ENCODE measurements around the gene MRPL23. TPM values are rescaled to one million over a fixed set of nuclear protein-coding genes. Genes with fewer than 3 reads are reported as not detected.
A peak's percentile ranks its signal among the peaks of the same experiment; 100 is the strongest.

Gene MRPL23
- total RNA-seq, 2 donors from 2014 or later, result 69.9 to 109 TPM

- Mint-ChIP-seq H3K4me3 (no peak overlapping the region), H3K27ac (no peak overlapping the region), H3K9me3 (no peaks in the 10 kb centered on the region), H3K36me3 (ENCODE audit: low read depth) (no peaks in the 10 kb centered on the region), H3K4me1 (no peaks in the 10 kb centered on the region), H3K27me3 (ENCODE audit: insufficient read depth) (no peaks in the 10 kb centered on the region)
- no peak for DNase-seq
- no peaks in the 10 kb centered on the region for H3K36me3 ChIP-seq (ENCODE audit: control insufficient read depth, insufficient read depth, low read length)
- TF ChIP-seq CTCF (conservative IDR thresholded peaks at IDR 0.05), result no peak
- no peak overlapping the region for H3K9ac ChIP-seq (ENCODE audit: extremely low read depth, low read length, poor library complexity, severe bottlenecking)
- H3K4me1 ChIP-seq (ENCODE audit: control insufficient read depth, insufficient read depth, low read length), result no peaks in the 10 kb centered on the region
- no peak overlapping the region for H3K4me3 ChIP-seq (ENCODE audit: low read length)
- H3K9me3 ChIP-seq (ENCODE audit: control insufficient read depth, low read length), result no peaks in the 10 kb centered on the region
- 93 to 99% methylated on average over 10 to 25 of the region's 25 CpGs for WGBS, 2 experiments (ENCODE audit: insufficient coverage in 1 of 2, insufficient read length in 1 of 2)
- no peaks in the 10 kb centered on the region for H3K27me3 ChIP-seq (ENCODE audit: control insufficient read depth, insufficient read depth, low read length, poor library complexity, severe bottlenecking)
- no peak overlapping the region for H3K27ac ChIP-seq (ENCODE audit: low read depth, low read length)
Observed at GRCh38 chr11:1920128-1920908, 26.8 kb upstream of the MRPL23 start.

DNA sequence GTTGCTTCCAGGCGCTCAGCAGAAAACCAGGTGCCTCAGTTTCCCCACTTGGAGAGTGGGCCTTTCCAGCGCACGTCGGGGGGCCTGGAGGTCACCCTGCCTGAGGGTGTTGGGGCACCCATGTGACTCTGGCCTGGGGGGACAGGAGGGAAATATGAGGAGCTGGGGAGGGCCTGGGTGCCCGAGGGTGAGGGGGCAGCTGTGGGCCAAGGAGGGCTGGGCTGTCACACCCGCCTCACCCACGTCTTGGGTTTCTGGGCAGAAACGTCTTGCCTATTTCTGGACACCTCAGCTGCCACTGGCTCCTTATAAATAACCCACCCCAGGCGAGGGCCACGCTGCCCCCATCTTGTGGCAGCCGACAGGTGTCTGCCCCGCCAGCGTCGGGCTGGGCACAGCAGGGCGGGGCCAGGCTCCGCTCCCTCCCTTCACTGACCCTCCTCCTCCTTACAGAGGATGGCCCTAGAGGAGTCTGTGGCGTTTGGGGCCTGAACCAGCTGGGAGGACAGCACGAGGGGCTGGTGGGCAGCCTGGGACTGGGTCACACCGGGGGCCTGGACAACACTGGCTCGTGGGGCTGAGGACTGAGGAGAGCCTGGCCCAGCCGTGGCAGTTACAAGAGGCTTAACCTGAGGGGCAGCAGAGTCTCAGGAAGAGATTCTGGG, 26.1 kb upstream of the MRPL23 start:
- Histone ChIP-seq H3K27me3 (ENCODE audit: control insufficient read depth, insufficient read depth, low read length, poor library complexity, severe bottlenecking) (no peaks in the 10 kb centered on the region), H3K4me3 (ENCODE audit: low read length) (no peak overlapping the region), H3K27ac (ENCODE audit: low read depth, low read length) (no peak overlapping the region), H3K4me1 (ENCODE audit: control insufficient read depth, insufficient read depth, low read length) (no peaks in the 10 kb centered on the region), H3K36me3 (ENCODE audit: control insufficient read depth, insufficient read depth, low read length) (no peaks in the 10 kb centered on the region), H3K9ac (ENCODE audit: extremely low read depth, low read length, poor library complexity, severe bottlenecking) (no peak overlapping the region), H3K9me3 (ENCODE audit: control insufficient read depth, low read length) (no peaks in the 10 kb centered on the region)
- H3K4me1 Mint-ChIP-seq, result no peaks in the 10 kb centered on the region
- no peak for TF ChIP-seq CTCF (conservative IDR thresholded peaks at IDR 0.05)
- no peak overlapping the region for H3K27ac Mint-ChIP-seq
- WGBS, 2 experiments (ENCODE audit: insufficient coverage in 1 of 2, insufficient read length in 1 of 2), result 83 to 88% methylated on average over 16 to 21 of the region's 21 CpGs
- no peak overlapping the region for H3K4me3 Mint-ChIP-seq
- H3K27me3 Mint-ChIP-seq (ENCODE audit: insufficient read depth), result no peaks in the 10 kb centered on the region
- H3K9me3 Mint-ChIP-seq, result no peaks in the 10 kb centered on the region
- DNase-seq, result no peak
- H3K36me3 Mint-ChIP-seq (ENCODE audit: low read depth), result no peaks in the 10 kb centered on the region

DNA sequence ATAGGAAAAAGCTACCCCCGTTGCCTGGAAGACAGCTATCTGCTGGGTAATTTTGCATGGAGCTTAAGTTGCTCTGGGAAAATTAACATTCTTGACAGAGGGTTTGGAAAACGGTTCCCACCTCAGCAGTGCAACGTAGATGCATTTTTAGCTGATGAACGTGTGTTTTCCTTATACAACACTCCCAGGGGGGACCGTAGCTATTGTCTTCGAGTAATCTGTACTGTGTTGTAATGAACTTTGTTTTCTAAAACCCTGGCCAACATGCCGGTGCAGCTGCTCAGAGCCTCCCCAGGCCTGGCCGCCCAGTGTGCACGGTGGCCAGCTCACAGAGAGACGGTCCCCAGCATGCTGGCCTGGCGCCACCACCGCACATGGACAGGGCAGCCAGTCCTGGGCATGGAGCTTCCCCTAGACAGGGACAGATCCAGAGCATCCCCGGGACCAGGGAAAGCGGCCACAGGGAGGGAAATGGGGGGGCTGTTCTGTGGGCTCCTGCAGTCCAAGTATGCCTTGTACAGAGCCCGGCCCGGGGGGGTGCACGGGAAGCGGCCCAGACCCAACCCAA, 25.5 kb upstream of the MRPL23 start:
- no peaks in the 10 kb centered on the region for H3K36me3 Mint-ChIP-seq (ENCODE audit: low read depth)
- no peaks in the 10 kb centered on the region for H3K9me3 Mint-ChIP-seq
- 82 to 86% methylated on average over 6 to 18 of the region's 18 CpGs for WGBS, 2 experiments (ENCODE audit: insufficient coverage in 1 of 2, insufficient read length in 1 of 2)
- no peak overlapping the region for H3K4me3 Mint-ChIP-seq
- Histone ChIP-seq H3K9ac (ENCODE audit: extremely low read depth, low read length, poor library complexity, severe bottlenecking) (no peak overlapping the region), H3K4me1 (ENCODE audit: control insufficient read depth, insufficient read depth, low read length) (no peaks in the 10 kb centered on the region), H3K27me3 (ENCODE audit: control insufficient read depth, insufficient read depth, low read length, poor library complexity, severe bottlenecking) (no peaks in the 10 kb centered on the region), H3K36me3 (ENCODE audit: control insufficient read depth, insufficient read depth, low read length) (no peaks in the 10 kb centered on the region), H3K9me3 (ENCODE audit: control insufficient read depth, low read length) (no peaks in the 10 kb centered on the region), H3K27ac (ENCODE audit: low read depth, low read length) (no peak overlapping the region), H3K4me3 (ENCODE audit: low read length) (no peak overlapping the region)
- H3K27ac Mint-ChIP-seq, result peak overlapping the region; percentile 61
- no peaks in the 10 kb centered on the region for H3K27me3 Mint-ChIP-seq (ENCODE audit: insufficient read depth)
- no peak for DNase-seq
- TF ChIP-seq CTCF (conservative IDR thresholded peaks at IDR 0.05), result no peak
- H3K4me1 Mint-ChIP-seq, result no peaks in the 10 kb centered on the region
